ENCODE measurements around the gene CMTM3. TPM values are rescaled to one million over a fixed set of nuclear protein-coding genes. Genes with fewer than 3 reads are reported as not detected.

CMTM3 gene
- total and polyA plus RNA-seq, 2 of the 4 experiments (the other 2 are of a cell fraction) = 4.5 to 35.5 TPM

DNA sequence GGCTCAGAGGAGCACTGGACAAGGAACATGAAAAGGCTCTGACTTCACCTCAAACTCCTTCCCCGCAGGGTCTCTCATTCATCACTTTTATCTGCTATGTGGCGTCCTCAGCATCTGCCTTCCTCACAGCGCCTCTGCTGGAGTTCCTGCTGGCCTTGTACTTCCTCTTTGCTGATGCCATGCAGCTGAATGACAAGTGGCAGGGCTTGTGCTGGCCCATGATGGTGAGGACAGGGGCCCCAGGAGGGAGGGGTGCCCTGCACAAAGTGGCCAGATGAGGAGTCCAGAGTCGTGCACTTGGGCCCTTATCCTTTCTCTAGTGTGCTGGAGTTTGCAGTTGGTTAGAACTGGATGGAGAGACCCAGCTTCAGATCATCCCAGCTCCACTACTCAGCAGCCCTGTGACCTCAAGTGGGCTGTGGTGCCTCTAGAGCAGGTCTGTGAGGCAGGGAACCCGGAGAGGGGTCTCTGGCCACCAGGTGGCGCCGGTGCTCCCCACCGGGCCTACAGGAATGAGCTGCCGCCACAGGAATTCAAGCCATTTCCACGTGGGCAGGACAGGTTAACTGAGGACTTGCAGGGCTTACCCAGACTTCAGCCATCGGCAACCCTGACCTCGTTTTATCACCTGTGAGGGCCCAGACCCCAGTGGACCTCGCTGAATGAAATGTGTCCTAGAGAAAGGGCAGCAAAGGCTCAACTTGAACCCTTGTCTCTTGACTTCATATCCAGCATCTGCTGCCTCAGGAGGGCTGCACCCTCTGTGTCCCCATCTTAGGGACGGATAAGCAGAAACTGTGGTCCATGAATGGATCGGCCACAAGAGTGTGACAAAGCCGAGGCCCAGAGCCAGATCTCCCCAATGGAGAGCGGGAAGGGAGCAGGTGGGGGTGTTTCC lies 4.0 kb downstream of the CMTM3 start:
- Histone ChIP-seq H2BK120ac (ENCODE audit: low read depth, low read length) (peak overlapping the region; percentile 35; the same call in 1 of the 2 replicates), H3K79me1 (ENCODE audit: low read depth in 1 of 2, low read length in 2 of 2) (peaks cover 16 to 59% of the 10 kb centered on the region in 2 experiments), H2BK5ac (ENCODE audit: low read depth, low read length, poor library complexity, severe bottlenecking) (peak overlapping the region; percentile 46), H4K5ac (ENCODE audit: low read depth, low read length) (peak overlapping the region; percentile 61; the same call in 1 of the 2 replicates), H3K4me3 (ENCODE audit: insufficient read depth, low read depth, low read length) (no peak overlapping the region), H3K4me1 (ENCODE audit: control insufficient read depth, insufficient read depth, low read length) (peaks cover 21% of the 10 kb centered on the region), H3K56ac (ENCODE audit: extremely low read depth, insufficient read depth, low read length) (no peak overlapping the region), H3K23ac (ENCODE audit: low read depth, low read length) (peak overlapping the region; percentile 10), H3K36me3 (ENCODE audit: control insufficient read depth, insufficient read depth, low read length) (peaks cover 43% of the 10 kb centered on the region), H3K27ac (ENCODE audit: insufficient read depth, low read length) (peak overlapping the region; percentile 19), H4K20me1 (ENCODE audit: insufficient read depth, low read length) (peaks cover 17% of the 10 kb centered on the region), H4K91ac (ENCODE audit: insufficient read depth, low read depth, low read length) (peak overlapping the region; percentile 91), H2AK5ac (ENCODE audit: low read depth, low read length) (peak overlapping the region; percentile 99), H2BK15ac (ENCODE audit: low read depth, low read length) (peak overlapping the region; percentile 79; the same call in 1 of the 3 replicates), H3K27me3 (ENCODE audit: control insufficient read depth, insufficient read depth, low read length) (no peaks in the 10 kb centered on the region), H3K4ac (ENCODE audit: low read depth, low read length) (peak overlapping the region; percentile 90), H3K14ac (replicated peaks; ENCODE audit: low read depth, low read length) (peak overlapping the region; percentile 83), H3K18ac (ENCODE audit: low read depth, low read length) (peak overlapping the region; percentile 67), H3K9me3 (ENCODE audit: control insufficient read depth, insufficient read depth, low read length) (no peaks in the 10 kb centered on the region), H2AK9ac (replicated peaks; ENCODE audit: low read depth, low read length, poor library complexity) (peak overlapping the region; percentile 92), H4K8ac (ENCODE audit: low read depth in 2 of 2, low read length in 2 of 2) (peak overlapping the region; percentile 36 to 52), H2AFZ (replicated peaks; ENCODE audit: low read length, poor library complexity) (peak overlapping the region; percentile 58), H3K4me2 (ENCODE audit: low read depth, low read length) (peak overlapping the region; percentile 52), H3K9ac (ENCODE audit: low read depth, low read length) (peak overlapping the region; percentile 8; the same call in 1 of the 2 replicates), H3K9me1 (ENCODE audit: insufficient read depth, low read length) (peaks cover 10% of the 10 kb centered on the region), H2BK20ac (ENCODE audit: low read depth, low read length) (peak overlapping the region; percentile 75)
- intact Hi-C loops (cut with micrococcal nuclease) = loop anchor here (1.0 to 5.0 kb wide), 4 partner anchors 54 to 264 kb away; no protein-coding TSS in a partner anchor
- 48% methylated on average over 5 of the region's 17 CpGs; no CpG with 5 or more reads in 1 of the 2 experiments for WGBS, 2 experiments (ENCODE audit: extremely low coverage in 2 of 2, insufficient read length in 1 of 2)
- DNase-seq (peak; percentile 86), ATAC-seq (ENCODE audit: low read depth) (peak; percentile 49)
- CTCF ChIA-PET = interaction anchor here (0.6 to 2.0 kb wide), 12 partner anchors 9 to 1101 kb away, joined by 3 to 10 read pairs (median 4); no protein-coding TSS in a partner anchor
- POLR2A ChIA-PET (ENCODE audit: unreplicated experiment) = interaction anchor here (0.6 kb wide), 2 partner anchors 90 to 264 kb away, joined by 3 read pairs; no protein-coding TSS in a partner anchor
- dilution Hi-C loops (cut with HindIII; ENCODE audit: low sequenced_read_pairs, unreplicated experiment) = no loop called here
- in situ Hi-C loops (cut with MboI; ENCODE audit: low sequenced_read_pairs) = no loop called here
- no TSS peak for BruUV-seq (replicated peaks)
- no peak for TF ChIP-seq CEBPB (IDR thresholded peaks at IDR 0.05; ENCODE audit: low read depth, low read length)
- no peak for TF ChIP-seq BHLHE40 (IDR thresholded peaks at IDR 0.05; ENCODE audit: low read depth, low read length)
- peak; percentile 93 for TF ChIP-seq CTCF (conservative IDR thresholded peaks at IDR 0.05; ENCODE audit: low read depth, low read length)
- no peak for TF ChIP-seq NFE2L2 (IDR thresholded peaks at IDR 0.05; ENCODE audit: low read depth, low read length)
- no peak for TF ChIP-seq MAZ (IDR thresholded peaks at IDR 0.05; ENCODE audit: borderline replicate concordance, low read depth, low read length)
- TF ChIP-seq FOS (IDR thresholded peaks at IDR 0.05; ENCODE audit: low read depth, low read length) = no peak
- TF ChIP-seq RFX5 (IDR thresholded peaks at IDR 0.05; ENCODE audit: low read depth, low read length) = no peak
- TF ChIP-seq POLR2A (IDR thresholded peaks at IDR 0.05; ENCODE audit: low read depth, low read length) = no peak
- TF ChIP-seq CHD1 (IDR thresholded peaks at IDR 0.05; ENCODE audit: low read depth, low read length) = no peak
- TF ChIP-seq RCOR1 (IDR thresholded peaks at IDR 0.05; ENCODE audit: insufficient replicate concordance, low read length) = peak; percentile 26
- peak; percentile 85; the same call in 1 of the 2 replicates for TF ChIP-seq MXI1 (IDR thresholded peaks at IDR 0.05; ENCODE audit: borderline replicate concordance, low read depth, low read length)
- TF ChIP-seq ELK1 (IDR thresholded peaks at IDR 0.05; ENCODE audit: borderline replicate concordance, low read depth, low read length) = no peak
- TF ChIP-seq USF2 (IDR thresholded peaks at IDR 0.05; ENCODE audit: low read depth, low read length) = peak; percentile 59
